Thyroid gland (tissue), 4 donors: ENCODE data around the gene NBPF6.
"Not testable (repeated sequence)": the region's sequence is repeated elsewhere in the genome, so short reads cannot be mapped to it uniquely, and the experiment has no call there.

Experiments
- POLR2A ChIP-seq, 2 donors: fragments of 450-650 bp; IDR thresholded peaks; one replicate each; pipeline ENCODE4 v1.6.1; 2017; ENCODE audit warnings: antibody characterized with exemption in 2 of 2, mild to moderate bottlenecking in 2 of 2, moderate library complexity in 1 of 2
- TF ChIP-seq, protein P1 (sequence below), 6 experiments: fragments of 200-600 bp in 3 of 6; fragments of 450-650 bp in 3 of 6; sonication (generic) in 3 of 6; IDR thresholded peaks; one replicate each; pipeline ENCODE4 v1.5.1; 2016 to 2019; ENCODE audit warnings: antibody characterized with exemption in 6 of 6, mild to moderate bottlenecking in 2 of 6, inconsistent platforms in 1 of 6, moderate library complexity in 1 of 6

DNA sequence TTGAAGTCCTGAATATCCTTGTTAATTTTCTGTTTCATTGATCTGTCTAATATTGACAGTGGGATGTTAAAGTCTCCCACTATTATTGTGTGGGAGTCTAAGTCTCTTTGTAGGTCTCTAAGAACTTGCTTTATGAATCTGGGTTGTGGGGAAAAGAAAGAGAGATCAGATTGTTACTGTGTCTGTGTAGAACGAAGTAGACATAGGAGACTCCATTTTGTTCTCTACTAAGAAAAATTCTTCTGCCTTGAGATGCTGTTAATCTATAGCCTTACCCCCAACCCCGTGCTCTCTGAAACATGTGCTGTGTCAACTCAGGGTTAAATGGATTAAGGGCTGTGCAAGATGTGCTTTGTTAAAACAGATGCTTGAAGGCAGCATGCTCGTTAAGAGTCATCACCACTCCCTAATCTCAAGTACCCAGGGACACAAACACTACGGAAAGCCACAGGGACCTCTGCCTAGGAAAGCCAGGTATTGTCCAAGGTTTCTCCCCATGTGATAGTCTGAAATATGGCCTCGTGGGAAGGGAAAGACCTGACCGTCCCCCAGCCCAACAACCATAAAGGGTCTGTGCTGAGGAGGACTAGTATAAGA is 67.3 kb downstream of the NBPF6 start:
- TF ChIP-seq, protein P1, sequence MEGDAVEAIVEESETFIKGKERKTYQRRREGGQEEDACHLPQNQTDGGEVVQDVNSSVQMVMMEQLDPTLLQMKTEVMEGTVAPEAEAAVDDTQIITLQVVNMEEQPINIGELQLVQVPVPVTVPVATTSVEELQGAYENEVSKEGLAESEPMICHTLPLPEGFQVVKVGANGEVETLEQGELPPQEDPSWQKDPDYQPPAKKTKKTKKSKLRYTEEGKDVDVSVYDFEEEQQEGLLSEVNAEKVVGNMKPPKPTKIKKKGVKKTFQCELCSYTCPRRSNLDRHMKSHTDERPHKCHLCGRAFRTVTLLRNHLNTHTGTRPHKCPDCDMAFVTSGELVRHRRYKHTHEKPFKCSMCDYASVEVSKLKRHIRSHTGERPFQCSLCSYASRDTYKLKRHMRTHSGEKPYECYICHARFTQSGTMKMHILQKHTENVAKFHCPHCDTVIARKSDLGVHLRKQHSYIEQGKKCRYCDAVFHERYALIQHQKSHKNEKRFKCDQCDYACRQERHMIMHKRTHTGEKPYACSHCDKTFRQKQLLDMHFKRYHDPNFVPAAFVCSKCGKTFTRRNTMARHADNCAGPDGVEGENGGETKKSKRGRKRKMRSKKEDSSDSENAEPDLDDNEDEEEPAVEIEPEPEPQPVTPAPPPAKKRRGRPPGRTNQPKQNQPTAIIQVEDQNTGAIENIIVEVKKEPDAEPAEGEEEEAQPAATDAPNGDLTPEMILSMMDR (IDR thresholded peaks at IDR 0.05): not testable (repeated sequence)
- TF ChIP-seq POLR2A (IDR thresholded peaks at IDR 0.05): not testable (repeated sequence)
